Stimulated activated CD4-positive, alpha-beta T cell treated with anti-CD3 and anti-CD28 coated beads, Interleukin-1b, Interleukin-23, amount 100 ng/mL, for 4 hours (primary cell): ENCODE results near the gene GPR158.
"Not testable (repeated sequence)": the region's sequence is repeated elsewhere in the genome, so short reads cannot be mapped to it uniquely, and the experiment has no call there.

ENCODE experiments used
- DNase-seq, 2 donors: peaks; one replicate each; pipeline ENCODE4 v3.0.0-alpha.2; 2020; ENCODE audit warnings: low read depth in 2 of 2

GPR158 gene

DNA sequence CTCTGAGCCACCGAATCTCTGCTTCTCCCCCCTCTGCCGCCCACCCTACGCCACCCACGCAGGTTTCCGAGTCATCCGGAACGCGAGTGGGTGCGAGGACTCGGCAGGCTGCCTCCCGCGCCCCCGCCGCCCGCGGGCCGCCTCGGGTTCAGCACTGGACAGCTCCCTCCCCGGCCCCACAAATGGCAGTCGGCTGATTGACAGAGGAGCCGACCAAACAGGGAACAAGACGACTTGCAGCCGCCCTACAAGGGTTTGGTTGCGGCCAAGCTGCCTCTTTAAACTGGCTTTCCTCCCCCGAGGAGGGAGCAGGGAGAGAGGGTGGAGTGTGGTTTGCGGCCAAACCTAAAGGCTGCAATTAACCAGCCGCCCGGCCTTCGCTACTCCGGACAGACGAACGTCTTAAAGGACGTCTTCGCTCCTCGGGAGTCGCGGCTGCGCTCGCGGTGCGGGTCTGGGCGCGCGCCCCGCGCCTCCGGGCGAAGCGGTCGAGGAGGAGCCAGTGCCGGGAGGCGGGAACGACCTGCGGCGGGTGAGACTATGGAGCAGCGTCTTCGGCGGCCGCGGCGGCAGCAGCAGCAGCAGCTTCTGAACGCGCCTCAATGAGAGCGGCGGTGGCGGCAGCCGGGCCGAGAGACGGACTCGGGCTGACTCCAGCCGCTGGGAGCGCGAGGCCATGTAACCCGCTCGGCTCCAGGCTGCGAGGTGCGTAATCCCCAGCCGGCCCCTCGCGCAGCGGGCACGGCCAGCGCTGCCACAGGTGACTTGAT, at the start of gene GPR158:
Gene GPR158, plus strand, starts transcription at position 541 of the 770 bp plus-strand sequence. CDS start 420 bp downstream, outside the sequence.
- DNase-seq = peak; percentile 13 to 39

GRCh38 chr10:25125201-25125611, 49.6 kb upstream of the GPR158 start:
- DNase-seq = no peak

- DNase-seq = no peak
These were observed 45.2 kb upstream of the GPR158 start for GRCh38 chr10:25129592-25129991.

GRCh38 chr10:25130906-25131305, 43.9 kb upstream of the GPR158 start:
- no peak for DNase-seq

DNA sequence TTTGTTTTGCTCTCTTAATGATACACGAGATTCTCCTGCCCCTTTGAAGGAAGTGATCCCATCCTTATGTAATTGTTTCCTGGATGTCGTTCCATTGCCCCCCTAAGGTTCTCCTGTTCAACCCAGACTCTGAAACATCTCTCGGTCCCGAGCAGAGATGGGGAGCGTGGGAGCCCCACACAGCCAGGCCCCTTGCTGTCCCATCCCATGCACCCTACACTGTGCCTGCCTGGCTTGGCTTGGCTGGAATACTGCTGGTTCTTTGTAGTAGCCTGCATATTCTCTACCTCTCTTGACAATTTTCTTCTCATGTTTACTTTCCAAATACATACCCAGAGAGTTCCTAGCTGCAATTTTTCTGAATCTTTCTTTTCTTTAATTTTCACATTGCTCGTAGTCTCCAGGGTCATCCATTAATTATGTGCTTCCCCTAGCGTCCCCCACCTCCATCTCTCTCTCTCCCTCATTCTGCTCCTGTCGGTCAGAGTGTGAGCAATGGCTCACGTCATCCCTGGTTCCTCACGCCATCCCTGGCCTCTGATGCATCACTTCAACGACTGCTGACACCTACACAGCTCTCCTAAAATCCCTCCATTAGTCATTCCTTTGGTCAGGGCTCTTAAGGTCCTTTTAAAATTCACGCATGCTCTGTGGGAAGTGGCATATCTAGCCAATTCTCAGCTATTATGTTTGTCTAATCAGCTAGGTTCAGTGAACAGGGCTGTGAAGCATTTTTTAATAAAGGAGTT, 32.5 kb upstream of the GPR158 start:
- no peak for DNase-seq

GRCh38 chr10:25157650-25158049, 17.2 kb upstream of the GPR158 start:
- no peak for DNase-seq

GRCh38 chr10:25159591-25159990, 15.2 kb upstream of the GPR158 start:
- no peak for DNase-seq

DNA sequence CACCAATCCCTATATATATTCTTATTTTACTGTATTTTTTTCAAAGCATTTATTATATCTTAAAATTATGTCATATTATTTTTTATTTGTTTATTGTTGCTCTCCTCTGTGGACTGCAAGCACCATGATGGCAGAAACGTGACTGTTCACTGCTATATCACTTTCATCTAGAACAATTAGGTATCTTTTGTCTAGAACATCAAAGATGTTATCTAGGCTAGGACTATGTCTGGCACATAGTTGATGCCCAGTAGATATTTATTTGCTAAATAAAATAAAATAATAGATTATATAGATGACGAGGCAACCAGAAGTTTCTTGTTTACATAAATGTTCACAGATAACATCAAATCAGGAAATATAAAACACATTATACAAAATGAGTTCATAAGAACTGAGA, 12.4 kb upstream of the GPR158 start:
- no peak for DNase-seq

- DNase-seq = not testable (repeated sequence)
These were observed 11.3 kb upstream of the GPR158 start for GRCh38 chr10:25163464-25163863.

- no peak for DNase-seq
These were observed 5.1 kb upstream of the GPR158 start for GRCh38 chr10:25169740-25170139.

GRCh38 chr10:25170627-25171026, 4.2 kb upstream of the GPR158 start:
- DNase-seq = no peak

GRCh38 chr10:25175527-25176420, 973 bp downstream of the GPR158 start:
- DNase-seq = no peak

DNA sequence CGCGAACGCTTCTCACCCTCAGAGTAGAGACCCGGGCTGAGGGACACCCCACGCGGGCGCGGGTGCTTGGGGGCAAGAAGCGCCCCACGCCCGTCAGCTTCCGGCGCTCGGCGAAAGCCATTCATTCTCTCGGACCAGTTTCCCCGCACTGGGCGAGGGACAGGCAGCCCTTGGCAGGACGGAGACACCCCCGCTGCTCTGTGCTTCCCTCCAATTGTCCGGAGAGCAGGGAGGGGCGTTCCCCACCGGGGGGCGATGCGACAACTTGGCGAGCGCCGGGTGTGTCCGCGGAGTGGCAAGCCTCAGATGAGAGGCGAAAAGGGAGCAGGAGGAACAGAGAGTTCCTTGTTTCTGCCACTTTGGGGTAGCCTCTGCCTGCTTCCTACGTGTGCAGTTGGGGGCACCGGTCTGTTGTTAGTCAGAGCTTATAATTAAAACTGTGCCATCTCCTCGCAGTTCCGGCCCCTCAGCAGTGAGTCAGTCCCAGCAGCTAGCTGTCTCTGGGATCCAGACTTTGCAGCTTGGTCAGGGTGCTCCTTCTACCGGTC, 1.7 kb downstream of the GPR158 start:
- no peak for DNase-seq

DNA sequence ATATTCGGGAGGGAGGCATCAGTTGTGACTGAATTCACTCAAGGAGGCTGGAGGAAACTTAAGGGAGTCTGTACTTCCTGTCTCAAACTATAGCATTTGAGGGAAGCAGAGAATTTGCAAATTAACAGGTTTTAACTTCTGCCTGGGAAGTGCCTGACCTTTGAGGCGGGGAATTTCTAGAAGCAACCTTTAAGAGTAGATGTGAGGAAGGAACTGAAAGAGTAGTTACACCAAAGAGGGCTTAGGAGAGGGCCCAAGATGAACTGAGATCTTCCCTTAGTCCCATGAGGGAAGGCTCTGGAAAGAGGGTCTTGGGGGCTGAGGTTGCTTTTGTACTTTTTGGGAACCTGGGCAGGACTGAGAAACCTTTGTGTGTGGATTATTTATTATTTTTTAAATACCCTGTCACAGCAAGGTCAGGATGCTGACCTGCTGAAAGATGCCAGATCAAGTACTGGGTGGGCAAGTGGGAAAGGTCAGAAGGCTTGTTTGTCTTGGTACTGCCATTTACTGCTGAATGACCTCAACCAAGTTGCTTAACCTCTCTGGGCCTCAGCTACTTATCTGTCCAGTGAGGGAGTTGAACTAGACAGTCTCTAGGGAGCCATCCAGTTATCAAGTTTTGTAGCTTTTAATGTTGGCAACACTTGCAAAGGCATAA, 2.4 kb downstream of the GPR158 start:
- no peak for DNase-seq

- no peak for DNase-seq
These were observed 2.9 kb downstream of the GPR158 start for GRCh38 chr10:25177754-25178135.

GRCh38 chr10:25178411-25178810, 3.6 kb downstream of the GPR158 start:
- no peak for DNase-seq

DNA sequence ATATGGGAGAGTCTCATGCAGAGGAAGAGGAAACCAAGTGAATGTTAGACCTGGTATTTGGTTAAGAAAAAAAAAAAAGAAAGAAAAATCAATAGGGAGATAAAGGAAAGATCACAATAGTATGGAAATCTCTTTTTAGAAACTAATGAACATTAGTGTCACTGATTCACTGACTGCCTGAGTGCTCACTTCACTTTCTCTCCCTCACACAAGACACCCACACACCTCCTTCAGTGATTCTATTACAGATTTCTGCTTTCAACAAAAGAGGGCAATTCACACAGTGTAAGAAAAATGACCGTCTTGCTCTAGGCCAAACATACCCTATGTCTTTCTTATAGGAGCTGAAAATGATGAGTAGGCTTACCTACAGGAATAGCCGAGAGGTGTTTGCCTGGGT, 6.0 kb downstream of the GPR158 start:
- DNase-seq = no peak

GRCh38 chr10:25182636-25183035, 7.8 kb downstream of the GPR158 start:
- no peak for DNase-seq

- DNase-seq = no peak
These were observed 16.5 kb downstream of the GPR158 start for GRCh38 chr10:25191162-25191895.

GRCh38 chr10:25198151-25198550, 23.4 kb downstream of the GPR158 start:
- no peak for DNase-seq
